ENCODE results near the gene ADGRL1. TPM values are rescaled to one million over a fixed set of nuclear protein-coding genes. Genes with fewer than 3 reads are reported as not detected.

Gene ADGRL1
- total RNA-seq, 1 experiment from 2014 or later: 117 TPM

DNA sequence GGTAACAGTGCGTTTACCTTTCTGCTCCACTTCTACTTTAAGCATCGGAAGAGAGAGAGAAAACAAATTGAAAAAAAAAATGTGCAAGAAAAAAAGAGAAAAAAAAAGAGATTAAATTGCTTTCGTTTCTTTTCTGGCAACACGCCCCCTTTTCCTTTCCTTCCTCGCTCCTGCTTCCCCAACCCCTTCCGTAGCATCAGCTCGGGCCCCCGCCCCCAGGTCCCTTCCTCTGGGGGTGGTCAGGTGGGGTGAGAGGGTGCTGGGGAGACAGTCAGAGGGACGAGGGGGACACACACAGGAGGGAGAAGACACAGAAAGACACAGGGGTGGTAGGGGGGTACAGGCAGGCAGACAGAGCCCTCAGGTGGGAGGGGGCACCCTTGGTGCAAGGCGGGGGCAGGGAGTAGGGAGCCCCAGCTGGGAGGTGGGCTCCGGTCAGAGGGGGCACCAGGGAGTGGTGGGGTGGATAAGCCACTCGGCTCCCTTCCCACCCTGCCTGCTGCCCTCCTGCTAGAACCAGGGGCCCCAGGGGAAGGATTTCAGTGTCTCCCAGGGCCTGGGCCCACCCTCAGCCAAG, 38.9 kb downstream of the ADGRL1 start:
- no peak overlapping the region for H2BK15ac ChIP-seq (ENCODE audit: low read depth, low read length)
- H3K27ac Mint-ChIP-seq: peak overlapping the region in 2 of 3 experiments; percentile 48 to 82; a peak in 2 of 7 replicates

More for the DNA sequence above, 38.9 kb downstream of the ADGRL1 start:
- H4K5ac ChIP-seq (ENCODE audit: insufficient read length, low read depth, low read length): no peak overlapping the region
- no peak overlapping the region for H2BK20ac ChIP-seq (ENCODE audit: low read depth, low read length, poor library complexity, severe bottlenecking)
- no peaks in the 10 kb centered on the region for H4K20me1 ChIP-seq (ENCODE audit: control insufficient read depth, insufficient read depth, insufficient read length)
- no peak overlapping the region for H3K9ac ChIP-seq (ENCODE audit: extremely low read depth, insufficient read length, low read length)
- no peak overlapping the region for H3K4ac ChIP-seq (ENCODE audit: low read depth, low read length)
- peaks cover 41 to 59% (median 53%) of the 10 kb centered on the region in 3 experiments; a peak in 6 of 7 replicates for H3K36me3 Mint-ChIP-seq (ENCODE audit: insufficient read depth in 1 of 3, low read depth in 3 of 3)
- WGBS (ENCODE audit: extremely low coverage, insufficient read length, low lambda C conversion rate): no CpG with 5 or more reads among the region's 12 CpGs
- H2AFZ ChIP-seq (ENCODE audit: low read length): no peak overlapping the region
- H3K4me3 Mint-ChIP-seq: no peak overlapping the region; a peak in 1 of 5 replicates
- no peak overlapping the region for H2AK5ac ChIP-seq (ENCODE audit: insufficient read length, low read length)
- H3K4me1 ChIP-seq (ENCODE audit: insufficient read depth, low read length): no peaks in the 10 kb centered on the region
- no peaks in the 10 kb centered on the region for H3K27me3 Mint-ChIP-seq (ENCODE audit: low read depth)
- H3K9me3 ChIP-seq (ENCODE audit: control insufficient read depth, low read depth, low read length): no peaks in the 10 kb centered on the region
- H3K18ac ChIP-seq (ENCODE audit: insufficient read length, low read depth, low read length): no peak overlapping the region
- H3K14ac ChIP-seq (ENCODE audit: insufficient read depth, low read length): no peak overlapping the region
- H4K8ac ChIP-seq (replicated peaks; ENCODE audit: insufficient read length, low read depth, low read length): no peak overlapping the region
- H3T11ph ChIP-seq (ENCODE audit: low read length): no peak overlapping the region
- no peak for DNase-seq
- H2BK12ac ChIP-seq (ENCODE audit: insufficient read length, low read depth, low read length): no peak overlapping the region
- no peak overlapping the region for H3K4me2 ChIP-seq (ENCODE audit: insufficient read depth, insufficient read length, low read length)
- H3K56ac ChIP-seq (ENCODE audit: insufficient read length, low read depth, low read length): no peak overlapping the region
- H3K23ac ChIP-seq (ENCODE audit: insufficient read length, low read depth, low read length): no peak overlapping the region
- H3K4me1 Mint-ChIP-seq: peaks cover 0 to 32% of the 10 kb centered on the region in 2 experiments; a peak in 3 of 4 replicates
- H3K79me2 ChIP-seq (ENCODE audit: insufficient read depth, low read length): no peaks in the 10 kb centered on the region
- no peak overlapping the region for H3K27ac ChIP-seq (ENCODE audit: insufficient read length, low read depth, low read length)
- no peaks in the 10 kb centered on the region for H3K27me3 ChIP-seq (ENCODE audit: insufficient read depth, low read length)
- H3K9me3 Mint-ChIP-seq: no peaks in the 10 kb centered on the region; a peak in 1 of 5 replicates
- H2BK5ac ChIP-seq (ENCODE audit: insufficient read length, low read length): no peak overlapping the region
- no peak for TF ChIP-seq CTCF (conservative IDR thresholded peaks at IDR 0.05)
- H4K91ac ChIP-seq (ENCODE audit: insufficient read length, low read depth, low read length): no peak overlapping the region
- no peaks in the 10 kb centered on the region for H3K79me1 ChIP-seq (ENCODE audit: insufficient read depth, low read depth, low read length, poor library complexity, severe bottlenecking)
- H2BK120ac ChIP-seq (ENCODE audit: low read depth, low read length, poor library complexity, severe bottlenecking): no peak overlapping the region
- no peaks in the 10 kb centered on the region for H3K23me2 ChIP-seq (ENCODE audit: insufficient read length, low read depth, low read length, poor library complexity, severe bottlenecking)

Data from H9 (cell line).